H9 (cell line): ENCODE results near the gene UROS. TPM values are rescaled to one million over a fixed set of nuclear protein-coding genes. Genes with fewer than 3 reads are reported as not detected.

Experiments used
- DNase-seq: peaks from one replicate; pipeline ENCODE4 v3.0.0-alpha.2; 2017
- H2AFZ ChIP-seq: one replicate; pipeline ENCODE4 v1.6.1; 2013; ENCODE audit warnings: mild to moderate bottlenecking, low read length, control low read depth, moderate library complexity
- H2AK5ac ChIP-seq: 2 replicates; pipeline ENCODE4 v1.6.1; 2013; ENCODE audit warnings: low read length, control low read depth, mixed read lengths; ENCODE audit not compliant: insufficient read length
- H2BK120ac ChIP-seq: one replicate; pipeline ENCODE4 v1.6.1; 2013; ENCODE audit warnings: low read depth, mild to moderate bottlenecking, low read length, control low read depth, inconsistent platforms; ENCODE audit not compliant: poor library complexity, severe bottlenecking
- H2BK12ac ChIP-seq: 2 replicates; pipeline ENCODE4 v1.6.1; 2013; ENCODE audit warnings: low read length, control low read depth, mixed read lengths, low read depth; ENCODE audit not compliant: insufficient read length
- H2BK15ac ChIP-seq: 2 replicates; pipeline ENCODE4 v1.6.1; 2013; ENCODE audit warnings: low read depth, low read length, control low read depth
- H2BK20ac ChIP-seq: one replicate; pipeline ENCODE4 v1.6.1; 2013; ENCODE audit warnings: low read depth, mild to moderate bottlenecking, low read length, control low read depth, inconsistent platforms; ENCODE audit not compliant: poor library complexity, severe bottlenecking
- H2BK5ac ChIP-seq: 2 replicates; pipeline ENCODE4 v1.6.1; 2013; ENCODE audit warnings: low read length, control low read depth, mixed read lengths; ENCODE audit not compliant: insufficient read length
- H3K14ac ChIP-seq: 2 replicates; pipeline ENCODE4 v1.6.1; 2013; ENCODE audit warnings: low read length, control low read depth; ENCODE audit not compliant: insufficient read depth
- H3K18ac ChIP-seq: 2 replicates; pipeline ENCODE4 v1.6.1; 2013; ENCODE audit warnings: low read depth, mild to moderate bottlenecking, mixed read lengths, low read length, control low read depth; ENCODE audit not compliant: insufficient read length
- H3K23ac ChIP-seq: 2 replicates; pipeline ENCODE4 v1.6.1; 2013; ENCODE audit warnings: low read length, control low read depth, mixed read lengths, low read depth; ENCODE audit not compliant: insufficient read length
- H3K23me2 ChIP-seq: 2 replicates; pipeline ENCODE4 v1.6.1; 2013; ENCODE audit warnings: low read depth, mild to moderate bottlenecking, mixed read lengths, low read length, control low read depth; ENCODE audit not compliant: insufficient read length, poor library complexity, severe bottlenecking
- H3K27ac ChIP-seq: 2 replicates; pipeline ENCODE4 v1.5.1; 2013; ENCODE audit warnings: low read length, control low read depth, mixed read lengths, low read depth; ENCODE audit not compliant: insufficient read length
- H3K27me3 ChIP-seq: 2 replicates; pipeline ENCODE4 v1.6.1; 2013; ENCODE audit warnings: low read length, control low read depth, inconsistent platforms; ENCODE audit not compliant: insufficient read depth
- H3K4ac ChIP-seq: 2 replicates; pipeline ENCODE4 v1.6.1; 2013; ENCODE audit warnings: low read depth, mild to moderate bottlenecking, control low read depth, inconsistent platforms, low read length, moderate library complexity
- H3K4me1 ChIP-seq: 2 replicates; pipeline ENCODE4 v1.6.1; 2013; ENCODE audit warnings: low read length, control low read depth, inconsistent platforms; ENCODE audit not compliant: insufficient read depth
- H3K4me2 ChIP-seq: 2 replicates; pipeline ENCODE4 v1.6.1; 2013; ENCODE audit warnings: low read length, control low read depth, mixed read lengths; ENCODE audit not compliant: insufficient read length, insufficient read depth
- H3K56ac ChIP-seq: 2 replicates; pipeline ENCODE4 v1.6.1; 2013; ENCODE audit warnings: low read depth, mild to moderate bottlenecking, mixed read lengths, low read length, control low read depth; ENCODE audit not compliant: insufficient read length
- H3K79me1 ChIP-seq: 2 replicates; pipeline ENCODE4 v1.6.1; 2013; ENCODE audit warnings: low read depth, mild to moderate bottlenecking, moderate library complexity, low read length, control low read depth, inconsistent platforms; ENCODE audit not compliant: insufficient read depth, poor library complexity, severe bottlenecking
- H3K79me2 ChIP-seq: 2 replicates; pipeline ENCODE4 v1.6.1; 2013; ENCODE audit warnings: low read length, control low read depth, inconsistent platforms; ENCODE audit not compliant: insufficient read depth
- H3K9ac ChIP-seq: 2 replicates; pipeline ENCODE4 v1.6.1; 2013; ENCODE audit warnings: low read length, control low read depth, mixed read lengths; ENCODE audit not compliant: insufficient read length; ENCODE audit errors: extremely low read depth
- H3K9me3 ChIP-seq: one replicate; pipeline ENCODE4 v1.6.1; 2013; ENCODE audit warnings: low read depth, low read length, inconsistent platforms; ENCODE audit not compliant: control insufficient read depth
- H3T11ph ChIP-seq: one replicate; pipeline ENCODE4 v1.6.1; 2013; ENCODE audit warnings: mild to moderate bottlenecking, low read length, control low read depth, inconsistent platforms
- H4K20me1 ChIP-seq: one replicate; pipeline ENCODE4 v1.6.1; 2013; ENCODE audit not compliant: control insufficient read depth, insufficient read length, insufficient read depth
- H4K5ac ChIP-seq: 2 replicates; pipeline ENCODE4 v1.6.1; 2013; ENCODE audit warnings: low read depth, mild to moderate bottlenecking, mixed read lengths, low read length, control low read depth; ENCODE audit not compliant: insufficient read length
- H4K8ac ChIP-seq: replicated peaks from 2 replicates; pipeline ENCODE4 v1.6.1; 2013; ENCODE audit warnings: low read length, control low read depth, mixed read lengths, low read depth; ENCODE audit not compliant: insufficient read length
- H4K91ac ChIP-seq: 2 replicates; pipeline ENCODE4 v1.6.1; 2013; ENCODE audit warnings: low read depth, mild to moderate bottlenecking, moderate library complexity, mixed read lengths, low read length, control low read depth; ENCODE audit not compliant: insufficient read length
- H3K27ac Mint-ChIP-seq, 3 experiments: 2 replicates in 2 of 3; 3 replicates in 1 of 3; pipeline ENCODE4 v1.8.0; 2020 to 2021; ENCODE audit warnings: mixed read lengths in 3 of 3, mild to moderate bottlenecking in 1 of 3, moderate library complexity in 1 of 3
- H3K27me3 Mint-ChIP-seq: 2 replicates; pipeline ENCODE4 v1.8.0; 2021; ENCODE audit warnings: low read depth, mild to moderate bottlenecking, moderate library complexity, mixed read lengths
- H3K36me3 Mint-ChIP-seq, 3 experiments: 2 replicates in 2 of 3; 3 replicates in 1 of 3; pipeline ENCODE4 v1.8.0; 2020 to 2021; ENCODE audit warnings: low read depth in 3 of 3, mixed read lengths in 3 of 3; ENCODE audit not compliant: insufficient read depth in 1 of 3
- H3K4me1 Mint-ChIP-seq, 2 experiments: 2 replicates each; pipeline ENCODE4 v1.8.0; 2020; ENCODE audit warnings: mixed read lengths in 2 of 2
- H3K4me3 Mint-ChIP-seq, 2 experiments: 2 replicates in 1 of 2; 3 replicates in 1 of 2; pipeline ENCODE4 v1.8.0; 2020 to 2021; ENCODE audit warnings: mild to moderate bottlenecking in 2 of 2, mixed read lengths in 2 of 2, moderate library complexity in 1 of 2
- H3K9me3 Mint-ChIP-seq, 2 experiments: 2 replicates in 1 of 2; 3 replicates in 1 of 2; pipeline ENCODE4 v1.8.0; 2020; ENCODE audit warnings: mild to moderate bottlenecking in 2 of 2, mixed read lengths in 2 of 2, moderate library complexity in 1 of 2
- WGBS: extraction: QIAGEN DNeasy Blood & Tissue Kit; methylation state at CpG from one replicate; pipeline ENCODE4 v1.1.7; 2013; ENCODE audit warnings: missing lambda C conversion rate, low lambda C conversion rate, mixed read lengths; ENCODE audit not compliant: insufficient read length; ENCODE audit errors: extremely low coverage; 5-methylcytosine and 5-hydroxymethylcytosine counted together
- total RNA-seq: library from RNA; stranded (reverse); gene quantifications from 2 replicates; pipeline ENCODE4 v1.2.1, GENCODE V29; 2021
- TF ChIP-seq, protein P1 (sequence below): fragments of 200-600 bp; sonication (generic); conservative IDR thresholded peaks from 3 replicates; pipeline ENCODE4 v1.8.0; 2021; ENCODE audit warnings: antibody characterized with exemption, mild to moderate bottlenecking

UROS gene
- total RNA-seq, 1 experiment from 2014 or later = 42.3 TPM

GRCh38 chr10:125836746-125837145 lies 13.7 kb upstream of the UROS start:
- Histone ChIP-seq H3T11ph (no peak overlapping the region), H3K56ac (no peak overlapping the region), H3K79me2 (no peaks in the 10 kb centered on the region), H3K27me3 (no peaks in the 10 kb centered on the region), H3K23ac (no peak overlapping the region), H3K14ac (no peak overlapping the region), H2BK15ac (no peak overlapping the region), H2BK12ac (no peak overlapping the region), H3K4ac (no peak overlapping the region), H3K9me3 (no peaks in the 10 kb centered on the region), H4K20me1 (no peaks in the 10 kb centered on the region), H3K9ac (no peak overlapping the region), H4K91ac (no peak overlapping the region), H2BK20ac (no peak overlapping the region), H2AFZ (no peak overlapping the region), H4K8ac (no peak overlapping the region), H3K4me1 (no peaks in the 10 kb centered on the region), H2BK5ac (no peak overlapping the region), H2AK5ac (no peak overlapping the region), H4K5ac (no peak overlapping the region), H3K18ac (no peak overlapping the region), H3K27ac (no peak overlapping the region), H2BK120ac (no peak overlapping the region), H3K4me2 (no peak overlapping the region), H3K23me2 (no peaks in the 10 kb centered on the region), H3K79me1 (no peaks in the 10 kb centered on the region)
- TF ChIP-seq, protein P1, sequence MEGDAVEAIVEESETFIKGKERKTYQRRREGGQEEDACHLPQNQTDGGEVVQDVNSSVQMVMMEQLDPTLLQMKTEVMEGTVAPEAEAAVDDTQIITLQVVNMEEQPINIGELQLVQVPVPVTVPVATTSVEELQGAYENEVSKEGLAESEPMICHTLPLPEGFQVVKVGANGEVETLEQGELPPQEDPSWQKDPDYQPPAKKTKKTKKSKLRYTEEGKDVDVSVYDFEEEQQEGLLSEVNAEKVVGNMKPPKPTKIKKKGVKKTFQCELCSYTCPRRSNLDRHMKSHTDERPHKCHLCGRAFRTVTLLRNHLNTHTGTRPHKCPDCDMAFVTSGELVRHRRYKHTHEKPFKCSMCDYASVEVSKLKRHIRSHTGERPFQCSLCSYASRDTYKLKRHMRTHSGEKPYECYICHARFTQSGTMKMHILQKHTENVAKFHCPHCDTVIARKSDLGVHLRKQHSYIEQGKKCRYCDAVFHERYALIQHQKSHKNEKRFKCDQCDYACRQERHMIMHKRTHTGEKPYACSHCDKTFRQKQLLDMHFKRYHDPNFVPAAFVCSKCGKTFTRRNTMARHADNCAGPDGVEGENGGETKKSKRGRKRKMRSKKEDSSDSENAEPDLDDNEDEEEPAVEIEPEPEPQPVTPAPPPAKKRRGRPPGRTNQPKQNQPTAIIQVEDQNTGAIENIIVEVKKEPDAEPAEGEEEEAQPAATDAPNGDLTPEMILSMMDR = no peak
- Mint-ChIP-seq H3K27me3 (no peaks in the 10 kb centered on the region), H3K4me1 (no peaks in the 10 kb centered on the region), H3K27ac (no peak overlapping the region), H3K36me3 (peaks cover 28 to 89% (median 73%) of the 10 kb centered on the region in 3 experiments; a peak in 6 of 7 replicates), H3K9me3 (no peaks in the 10 kb centered on the region), H3K4me3 (no peak overlapping the region)
- no peak for DNase-seq
- no CpG with 5 or more reads among the region's 2 CpGs for WGBS
